CD4-positive, alpha-beta T cell (primary cell): ENCODE data around the gene MYH11. TPM values are rescaled to one million over a fixed set of nuclear protein-coding genes. Genes with fewer than 3 reads are reported as not detected.
A peak's percentile ranks its signal among the peaks of the same experiment; 100 is the strongest.

Source experiments
- ATAC-seq: fragments of 200-7000 bp; cut with Tn5 transposase; one replicate; pipeline ENCODE4 v1.10.0; 2022; ENCODE audit warnings: mild to moderate bottlenecking; ENCODE audit not compliant: poor library complexity
- CTCF ChIA-PET: fragments of 350-600 bp; sonication (Branson Sonifier 250); formaldehyde crosslinking; loops from one replicate; lab custom pipeline; 2021; ENCODE audit warnings: antibody characterized with exemption, inconsistent platforms; lab: Charles Lee
- POLR2A ChIA-PET: fragments of 350-600 bp; sonication (Branson Sonifier 250); formaldehyde crosslinking; loops from one replicate; lab custom pipeline; 2021; ENCODE audit warnings: antibody characterized with exemption, inconsistent platforms; lab: Charles Lee
- DNase-seq, 14 experiments: peaks; one replicate each; pipeline ENCODE4 v3.0.0-alpha.2; 2013 to 2020; ENCODE audit warnings: mixed read lengths in 2 of 14
- H3K27ac ChIP-seq, 2 donors: one replicate each; pipeline versions ENCODE4 v1.5.1 to v1.7.0; 2013; ENCODE audit warnings: low read length in 2 of 2, low read depth in 1 of 2, mild to moderate bottlenecking in 1 of 2
- H3K27me3 ChIP-seq, 2 experiments: 1 replicate in 1 of 2; 2 replicates in 1 of 2; pipeline versions ENCODE4 v1.6.1 to v1.7.0; 2013; ENCODE audit warnings: low read length in 2 of 2, control low read depth in 1 of 2, mild to moderate bottlenecking in 1 of 2, moderate library complexity in 1 of 2; ENCODE audit not compliant: insufficient read depth in 2 of 2, control insufficient read depth in 1 of 2
- H3K36me3 ChIP-seq: one replicate; pipeline ENCODE4 v1.6.1; 2013; ENCODE audit warnings: low read length, control low read depth; ENCODE audit not compliant: insufficient read depth
- H3K4me1 ChIP-seq: one replicate; pipeline ENCODE4 v1.6.1; 2013; ENCODE audit warnings: low read length, control low read depth; ENCODE audit not compliant: insufficient read depth
- H3K4me3 ChIP-seq: one replicate; pipeline ENCODE4 v1.5.1; 2013; ENCODE audit warnings: mild to moderate bottlenecking, low read length, moderate library complexity
- H3K9me3 ChIP-seq, 2 experiments: 1 replicate in 1 of 2; 2 replicates in 1 of 2; pipeline versions ENCODE4 v1.6.1 to v1.7.0; 2013; ENCODE audit warnings: low read length in 2 of 2, mild to moderate bottlenecking in 2 of 2, control low read depth in 1 of 2, moderate library complexity in 1 of 2; ENCODE audit not compliant: control insufficient read depth in 1 of 2, insufficient read depth in 1 of 2
- H3K27ac Mint-ChIP-seq: one replicate; pipeline ENCODE4 v1.8.0; 2020; ENCODE audit warnings: mixed read lengths
- H3K27me3 Mint-ChIP-seq: one replicate; pipeline ENCODE4 v1.8.0; 2021; ENCODE audit warnings: mixed read lengths
- H3K36me3 Mint-ChIP-seq: one replicate; pipeline ENCODE4 v1.8.0; 2021; ENCODE audit warnings: low read depth, mixed read lengths
- H3K4me1 Mint-ChIP-seq: one replicate; pipeline ENCODE4 v1.8.0; 2021; ENCODE audit warnings: low read depth, mixed read lengths
- H3K4me3 Mint-ChIP-seq: one replicate; pipeline ENCODE4 v1.8.0; 2020; ENCODE audit warnings: mild to moderate bottlenecking, mixed read lengths
- H3K9me3 Mint-ChIP-seq: one replicate; pipeline ENCODE4 v1.8.0; 2020; ENCODE audit warnings: mixed read lengths
- intact Hi-C, 2 experiments: fragments of 100-400 bp; cut with DNase I in 1 of 2; cut with micrococcal nuclease in 1 of 2; formaldehyde crosslinking; loops; one replicate each; pipeline versions ENCODE4 v1.15.1 to v1.9.0; 2023 to 2025; cut with DNase I, micrococcal nuclease
- total RNA-seq, 174 experiments: library from RNA in 2 of 174; stranded (reverse) in 2 of 174; gene quantifications; one replicate each; pipeline ENCODE4 v1.2.3 and lab custom pipeline; 2021 to 2026
- TF ChIP-seq, protein P1 (sequence below): fragments of 200-600 bp; IDR thresholded peaks from one replicate; pipeline ENCODE4 v1.8.0; 2022; ENCODE audit warnings: antibody characterized with exemption, mild to moderate bottlenecking

MYH11 gene
- total RNA-seq, 2 experiments from 2014 or later: not detected

GRCh38 chr16:15671530-15672117 is 185.2 kb downstream of the MYH11 start:
- H3K9me3 ChIP-seq: no peaks in the 10 kb centered on the region
- DNase-seq: no peak
- Mint-ChIP-seq H3K4me3 (peak overlapping the region; percentile 11), H3K4me1 (peaks cover 39% of the 10 kb centered on the region), H3K27ac (peak overlapping the region; percentile 92), H3K36me3 (peaks cover 64% of the 10 kb centered on the region), H3K9me3 (no peaks in the 10 kb centered on the region), H3K27me3 (no peaks in the 10 kb centered on the region)
- H3K27ac ChIP-seq: peak overlapping the region; percentile 94 to 96
- ChIA-PET CTCF (interaction anchor here (0.6 to 3.4 kb wide), 3 partner anchors 10 to 85 kb away, joined by 3 to 20 read pairs (median 9); partner anchors contain the start of gene MARF1), POLR2A (interaction anchor here (2.7 to 4.3 kb wide), 2 partner anchors 13 to 29 kb away, joined by 10 to 48 read pairs; partner anchors contain the start of gene MARF1)
- H3K36me3 ChIP-seq: peaks cover 50% of the 10 kb centered on the region
- TF ChIP-seq, protein P1, sequence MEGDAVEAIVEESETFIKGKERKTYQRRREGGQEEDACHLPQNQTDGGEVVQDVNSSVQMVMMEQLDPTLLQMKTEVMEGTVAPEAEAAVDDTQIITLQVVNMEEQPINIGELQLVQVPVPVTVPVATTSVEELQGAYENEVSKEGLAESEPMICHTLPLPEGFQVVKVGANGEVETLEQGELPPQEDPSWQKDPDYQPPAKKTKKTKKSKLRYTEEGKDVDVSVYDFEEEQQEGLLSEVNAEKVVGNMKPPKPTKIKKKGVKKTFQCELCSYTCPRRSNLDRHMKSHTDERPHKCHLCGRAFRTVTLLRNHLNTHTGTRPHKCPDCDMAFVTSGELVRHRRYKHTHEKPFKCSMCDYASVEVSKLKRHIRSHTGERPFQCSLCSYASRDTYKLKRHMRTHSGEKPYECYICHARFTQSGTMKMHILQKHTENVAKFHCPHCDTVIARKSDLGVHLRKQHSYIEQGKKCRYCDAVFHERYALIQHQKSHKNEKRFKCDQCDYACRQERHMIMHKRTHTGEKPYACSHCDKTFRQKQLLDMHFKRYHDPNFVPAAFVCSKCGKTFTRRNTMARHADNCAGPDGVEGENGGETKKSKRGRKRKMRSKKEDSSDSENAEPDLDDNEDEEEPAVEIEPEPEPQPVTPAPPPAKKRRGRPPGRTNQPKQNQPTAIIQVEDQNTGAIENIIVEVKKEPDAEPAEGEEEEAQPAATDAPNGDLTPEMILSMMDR: no peak
- intact Hi-C loops: loop anchor here in 1 of 2 experiments (2.0 to 10.0 kb wide), 3 partner anchors 21 to 213 kb away; partner anchors contain the start of genes CEP20, MARF1 and NDE1
- no peak for ATAC-seq
- peaks cover 44% of the 10 kb centered on the region for H3K4me1 ChIP-seq
- H3K4me3 ChIP-seq: no peak overlapping the region
- H3K27me3 ChIP-seq: no peaks in the 10 kb centered on the region

GRCh38 chr16:15667091-15667742 is 189.6 kb downstream of the MYH11 start:
- Histone ChIP-seq H3K36me3 (peaks cover 78% of the 10 kb centered on the region), H3K27ac (no peak overlapping the region), H3K9me3 (no peaks in the 10 kb centered on the region), H3K4me1 (peaks cover 17% of the 10 kb centered on the region), H3K4me3 (no peak overlapping the region), H3K27me3 (no peaks in the 10 kb centered on the region)
- peaks cover 84% of the 10 kb centered on the region for H3K36me3 Mint-ChIP-seq
- H3K4me1 Mint-ChIP-seq: peaks cover 19% of the 10 kb centered on the region
- DNase-seq (no peak), ATAC-seq (no peak)
- H3K4me3 Mint-ChIP-seq: no peak overlapping the region
- H3K9me3 Mint-ChIP-seq: no peaks in the 10 kb centered on the region
- intact Hi-C loops: no loop called here
- ChIA-PET POLR2A (no interaction called here), CTCF (interaction anchor here (0.7 kb wide), 1 partner anchor 189 kb away, joined by 4 read pairs; the partner anchor contains the start of gene MYH11)
- TF ChIP-seq, protein P1: no peak
- peak overlapping the region; percentile 30 for H3K27ac Mint-ChIP-seq
- H3K27me3 Mint-ChIP-seq: no peaks in the 10 kb centered on the region

DNA sequence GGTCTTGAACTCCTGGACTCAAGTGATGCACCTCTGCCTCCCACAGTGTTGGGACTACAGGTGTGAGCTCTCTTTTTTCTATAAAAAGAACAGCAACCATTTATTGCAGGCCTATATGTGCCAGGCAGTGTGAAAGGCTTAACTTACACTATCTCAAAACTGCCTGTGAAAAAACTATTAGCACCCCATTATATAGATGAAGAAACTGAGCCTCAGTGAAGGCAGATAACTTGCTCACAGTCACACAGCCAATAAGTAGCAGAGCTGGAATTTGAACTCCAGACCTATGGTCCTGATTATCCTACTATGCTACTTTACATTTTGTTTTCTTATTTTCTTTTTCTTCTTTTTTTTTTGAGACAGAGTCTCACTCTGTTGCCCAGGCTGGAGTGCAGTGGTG is 191.7 kb downstream of the MYH11 start:
- Histone ChIP-seq H3K27me3 (no peaks in the 10 kb centered on the region), H3K4me3 (no peak overlapping the region), H3K36me3 (peaks cover 76% of the 10 kb centered on the region), H3K27ac (peak overlapping the region in 1 of 2 donors; percentile 9), H3K9me3 (no peaks in the 10 kb centered on the region), H3K4me1 (peaks cover 16% of the 10 kb centered on the region)
- intact Hi-C loops: no loop called here
- POLR2A ChIA-PET: no interaction called here
- Mint-ChIP-seq H3K36me3 (peaks cover 76% of the 10 kb centered on the region), H3K9me3 (no peaks in the 10 kb centered on the region), H3K27me3 (no peaks in the 10 kb centered on the region), H3K4me1 (peaks cover 23% of the 10 kb centered on the region), H3K27ac (no peak overlapping the region), H3K4me3 (no peak overlapping the region)
- DNase-seq: no peak
- TF ChIP-seq, protein P1: no peak
- ATAC-seq: no peak
- CTCF ChIA-PET: no interaction called here
